HepG2 (cell line): ENCODE data around the gene MC5R. TPM values are rescaled to one million over a fixed set of nuclear protein-coding genes. Genes with fewer than 3 reads are reported as not detected.

Source experiments
- ARID5B ChIP-seq: IDR thresholded peaks from 2 replicates; pipeline ENCODE4 v1.4.0; 2020; ENCODE audit warnings: mild to moderate bottlenecking, missing genetic modification reagents
- FOXP4 ChIP-seq: sonication (generic); formaldehyde crosslinking; IDR thresholded peaks from 2 replicates; pipeline ENCODE4 v1.4.0; 2020; ENCODE audit warnings: missing genetic modification reagents
- GFI1 ChIP-seq: sonication (generic); formaldehyde crosslinking; IDR thresholded peaks from 2 replicates; pipeline ENCODE4 v1.5.0; 2020; ENCODE audit warnings: missing genetic modification reagents, mild to moderate bottlenecking, borderline replicate concordance
- PATZ1 ChIP-seq: sonication (generic); formaldehyde crosslinking; IDR thresholded peaks from 2 replicates; pipeline ENCODE4 v1.4.0; 2020; ENCODE audit warnings: missing genetic modification reagents
- RARA ChIP-seq: IDR thresholded peaks from 2 replicates; pipeline ENCODE4 v1.6.1; 2016; ENCODE audit warnings: missing genetic modification reagents, missing compliant biosample characterization
- SALL1 ChIP-seq: sonication (generic); formaldehyde crosslinking; IDR thresholded peaks from 2 replicates; pipeline ENCODE4 v1.8.0; 2022; ENCODE audit warnings: mild to moderate bottlenecking, missing genetic modification reagents
- ZNF609 ChIP-seq: sonication (generic); formaldehyde crosslinking; IDR thresholded peaks from 2 replicates; pipeline ENCODE4 v1.4.0; 2020; ENCODE audit warnings: mild to moderate bottlenecking, missing genetic modification reagents, borderline replicate concordance
- ZNF644 ChIP-seq: IDR thresholded peaks from 2 replicates; pipeline ENCODE4 v1.6.1; 2016; ENCODE audit warnings: low read depth
- polyA plus RNA-seq, 8 experiments: library from polyadenylated mRNA; depleted of rRNA in 3 of 8; stranded (reverse) in 7 of 8; unstranded in 1 of 8; fragments of >200 nt; fragmentation: Illumina TruSeq in 4 of 8; extraction: Trizol in 4 of 8; gene quantifications; 2 replicates each; pipeline versions ENCODE4 v1.2.1 to v1.2.3, GENCODE V29; 2011 to 2016; ENCODE audit warnings: low read depth in 4 of 8, missing spikeins in 1 of 8, mixed read lengths in 1 of 8; ENCODE audit not compliant: insufficient read depth in 1 of 8
- total RNA-seq, 5 experiments: library from RNA; depleted of rRNA; stranded (reverse); fragments of >200 nt; fragmentation: Illumina TruSeq; extraction: Trizol; gene quantifications; 2 replicates each; pipeline ENCODE4 v1.2.3, GENCODE V29; 2016; ENCODE audit warnings: low read depth in 1 of 5

The MC5R gene
- total and polyA plus RNA-seq, 2 of the 13 experiments (the other 11 are each of a cell fraction or from before 2014, with no cell fraction given): not detected

- peak; percentile 20; the same call in 1 of the 2 replicates for TF ChIP-seq ZNF609 (CRISPR knock-in tag)
- peak; percentile 85 for TF ChIP-seq GFI1 (CRISPR knock-in tag)
- TF ChIP-seq ARID5B (CRISPR knock-in tag): peak; percentile 49
- peak; percentile 49 for TF ChIP-seq SALL1 (CRISPR knock-in tag)
- 0 out of 2 replicates have a peak, but pooled peaks have one; percentile 10 for TF ChIP-seq ZNF644 (CRISPR knock-in tag)
- TF ChIP-seq FOXP4 (CRISPR knock-in tag): 0 out of 2 replicates have a peak, but pooled peaks have one; percentile 11
- TF ChIP-seq PATZ1 (CRISPR knock-in tag): 0 out of 2 replicates have a peak, but pooled peaks have one; percentile 34
- 0 out of 2 replicates have a peak, but pooled peaks have one; percentile 6 for TF ChIP-seq RARA (CRISPR knock-in tag)
Observed at GRCh38 chr18:13862898-13863297, 38.9 kb downstream of the MC5R start (continued).
